RWPE2 (cell line): ENCODE measurements around the gene AP3B1.

ENCODE experiments used
- ATAC-seq: fragments of 200-7000 bp; cut with Tn5 transposase; 3 replicates; pipeline ENCODE4 v1.9.1; 2021; ENCODE audit warnings: low read depth
- DNase-seq: peaks from one replicate; pipeline ENCODE4 v3.0.0-alpha.2; 2020; ENCODE audit warnings: low spot score
- H3K27ac ChIP-seq: fragments of 450-650 bp; 2 replicates; pipeline ENCODE4 v1.5.1; 2017; ENCODE audit warnings: mild to moderate bottlenecking; ENCODE audit not compliant: poor library complexity, severe bottlenecking
- H3K27me3 ChIP-seq: fragments of 250-450 bp; sonication (Bioruptor Pico); 2 replicates; pipeline ENCODE4 v1.5.1; 2021; ENCODE audit warnings: mild to moderate bottlenecking, moderate library complexity; ENCODE audit not compliant: insufficient read depth, poor library complexity, severe bottlenecking
- H3K36me3 ChIP-seq: fragments of 250-450 bp; sonication (Bioruptor Pico); 2 replicates; pipeline ENCODE4 v1.5.1; 2020; ENCODE audit warnings: low read depth, mild to moderate bottlenecking, moderate library complexity
- H3K4me1 ChIP-seq: fragments of 250-450 bp; sonication (Bioruptor Pico); 2 replicates; pipeline ENCODE4 v1.5.1; 2021; ENCODE audit warnings: mild to moderate bottlenecking, moderate library complexity; ENCODE audit not compliant: insufficient read depth, poor library complexity, severe bottlenecking
- H3K4me3 ChIP-seq: fragments of 250-450 bp; sonication (Bioruptor Pico); 2 replicates; pipeline ENCODE4 v1.5.1; 2021; ENCODE audit warnings: mild to moderate bottlenecking, moderate library complexity; ENCODE audit not compliant: severe bottlenecking
- H3K9me3 ChIP-seq: fragments of 250-450 bp; sonication (Bioruptor Pico); 2 replicates; pipeline ENCODE4 v1.5.1; 2021; ENCODE audit warnings: mild to moderate bottlenecking, moderate library complexity; ENCODE audit not compliant: severe bottlenecking
- CTCF ChIP-seq: fragments of 450-650 bp; IDR thresholded peaks from one replicate; pipeline ENCODE4 v1.5.1; 2017; ENCODE audit warnings: mild to moderate bottlenecking, moderate library complexity; ENCODE audit not compliant: poor library complexity, severe bottlenecking

Gene AP3B1

GRCh38 chr5:78335976-78336375, 41.5 kb upstream of the AP3B1 start:
- TF ChIP-seq CTCF: no peak
- DNase-seq: no peak
- H3K9me3 ChIP-seq: peaks cover 8% of the 10 kb centered on the region
- no peaks in the 10 kb centered on the region for H3K36me3 ChIP-seq
- no peaks in the 10 kb centered on the region for H3K4me1 ChIP-seq
- ATAC-seq: no peak
- no peak overlapping the region for H3K27ac ChIP-seq
- H3K27me3 ChIP-seq: no peaks in the 10 kb centered on the region
- H3K4me3 ChIP-seq: no peak overlapping the region

DNA sequence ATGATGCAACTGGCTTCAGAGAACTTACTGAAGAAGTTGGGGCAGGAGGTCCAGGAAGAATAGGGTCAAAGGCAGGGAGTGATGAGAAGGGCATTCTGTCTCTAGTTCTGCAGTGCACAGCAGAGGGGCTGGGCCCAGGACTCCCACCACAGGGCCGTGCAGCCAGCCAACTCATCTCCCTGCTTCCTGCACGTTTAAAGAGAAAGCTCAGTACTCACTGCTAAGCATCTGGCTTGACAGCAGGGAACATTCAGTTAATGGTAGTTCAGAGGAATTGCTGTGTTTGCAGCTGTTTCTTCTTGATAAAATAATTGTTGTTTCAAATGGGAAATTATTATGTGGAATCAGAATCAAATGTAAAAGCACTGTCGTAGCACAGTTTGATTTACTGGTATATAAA, 40.3 kb upstream of the AP3B1 start:
- no peaks in the 10 kb centered on the region for H3K4me1 ChIP-seq
- H3K9me3 ChIP-seq: peaks cover 8% of the 10 kb centered on the region
- no peak for TF ChIP-seq CTCF
- no peaks in the 10 kb centered on the region for H3K27me3 ChIP-seq
- no peak for DNase-seq
- ATAC-seq: no peak
- H3K36me3 ChIP-seq: no peaks in the 10 kb centered on the region
- no peak overlapping the region for H3K4me3 ChIP-seq
- H3K27ac ChIP-seq: no peak overlapping the region

- Histone ChIP-seq H3K27ac (no peak overlapping the region), H3K36me3 (no peaks in the 10 kb centered on the region), H3K9me3 (no peaks in the 10 kb centered on the region), H3K4me3 (no peak overlapping the region), H3K4me1 (peaks cover 21% of the 10 kb centered on the region), H3K27me3 (no peaks in the 10 kb centered on the region)
- no peak for TF ChIP-seq CTCF
- DNase-seq: no peak
- no peak for ATAC-seq
Observed at GRCh38 chr5:78331523-78332080, 37.1 kb upstream of the AP3B1 start.

DNA sequence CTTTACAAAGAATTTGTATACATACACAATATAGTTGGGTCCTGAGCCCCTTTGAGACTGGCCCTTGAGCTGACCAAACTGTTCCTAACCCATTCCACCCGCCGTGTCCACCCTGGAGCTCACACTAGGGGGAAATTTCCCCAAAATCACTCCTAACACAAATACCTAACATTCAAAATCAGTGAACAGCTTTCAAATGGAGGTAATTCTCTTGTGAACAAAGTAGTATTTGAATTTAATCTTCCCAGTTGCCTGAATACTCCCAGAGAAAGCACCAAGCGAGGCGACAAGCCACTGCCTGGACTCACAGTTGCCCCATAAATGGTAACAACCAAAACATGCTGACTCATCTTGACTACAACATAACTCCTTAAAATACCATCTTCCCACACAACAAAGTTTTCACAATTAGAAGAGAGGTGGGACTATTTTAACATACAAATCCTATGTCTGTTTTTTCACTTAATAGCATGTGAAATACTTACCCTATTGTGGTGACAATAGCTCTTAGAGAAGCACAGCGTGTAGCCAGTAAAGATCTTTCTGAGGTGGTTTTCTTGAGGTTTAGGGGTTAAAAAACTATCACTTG, 34.2 kb upstream of the AP3B1 start:
- H3K27ac ChIP-seq: peak overlapping the region; percentile 69
- TF ChIP-seq CTCF: no peak
- no peak for ATAC-seq

DNA sequence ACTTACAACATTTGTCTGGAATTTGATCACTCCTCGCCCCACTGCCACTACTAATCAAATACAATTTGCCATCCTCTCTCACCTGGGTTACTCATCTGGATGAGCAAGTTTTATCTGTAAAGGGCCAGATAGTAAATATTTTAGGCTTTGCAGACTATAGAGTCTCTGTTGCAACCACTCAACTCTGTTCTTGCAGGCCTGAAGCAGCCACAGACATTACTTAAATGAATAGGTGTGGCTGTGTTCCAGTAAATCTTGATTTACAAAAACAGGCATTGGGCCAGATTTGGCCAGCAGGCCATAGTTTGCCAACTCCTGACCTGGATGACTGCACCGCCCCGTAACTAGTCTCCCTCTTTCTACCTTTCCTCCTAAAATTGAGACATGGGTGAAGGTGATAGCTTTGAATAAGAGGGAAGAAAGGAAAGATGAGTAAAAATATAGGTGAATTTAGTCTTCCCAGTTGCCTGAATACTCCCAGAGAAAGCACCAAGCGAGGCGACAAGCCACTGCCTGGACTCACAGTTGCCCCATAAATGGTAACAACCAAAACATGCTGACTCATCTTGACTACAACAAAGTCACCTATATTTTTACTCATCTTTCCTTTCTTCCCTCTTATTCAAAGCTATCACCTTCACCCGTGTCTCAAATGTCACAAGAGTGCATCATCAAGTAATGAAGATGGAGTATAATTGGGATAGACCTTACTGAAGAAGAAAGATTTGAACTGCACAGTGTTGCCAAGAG, 33.4 kb upstream of the AP3B1 start:
- Histone ChIP-seq H3K4me1 (peaks cover 21% of the 10 kb centered on the region), H3K27ac (peak overlapping the region; percentile 69), H3K9me3 (no peaks in the 10 kb centered on the region), H3K36me3 (no peaks in the 10 kb centered on the region), H3K27me3 (no peaks in the 10 kb centered on the region), H3K4me3 (no peak overlapping the region)
- peak; percentile 96 for ATAC-seq
- peak; percentile 70 for DNase-seq
- no peak for TF ChIP-seq CTCF

More for the DNA sequence above, 34.2 kb upstream of the AP3B1 start:
- DNase-seq: no peak
- Histone ChIP-seq H3K36me3 (no peaks in the 10 kb centered on the region), H3K9me3 (no peaks in the 10 kb centered on the region), H3K4me3 (no peak overlapping the region), H3K4me1 (peaks cover 21% of the 10 kb centered on the region), H3K27me3 (no peaks in the 10 kb centered on the region)
